HG03159 (cell line): ENCODE data around the gene SYCN.
"Not testable (repeated sequence)": the region's sequence is repeated elsewhere in the genome, so short reads cannot be mapped to it uniquely, and the experiment has no call there.

Experiments used
- ATAC-seq: cut with Tn5 transposase; IDR thresholded peaks from one replicate; pipeline ENCODE4 v1.9.1; 2021; ENCODE audit warnings: mild to moderate bottlenecking, moderate library complexity; ENCODE audit not compliant: unreplicated experiment

The SYCN gene

GRCh38 chr19:39230096-39230764 is 26.2 kb upstream of the SYCN start:
- ATAC-seq, result no peak

- no peak for ATAC-seq
These were observed 20.8 kb upstream of the SYCN start for GRCh38 chr19:39224910-39225309.

- no peak for ATAC-seq
These were observed 19.7 kb upstream of the SYCN start for GRCh38 chr19:39223703-39224279.

- not testable (repeated sequence) for ATAC-seq
These were observed 15.0 kb upstream of the SYCN start for GRCh38 chr19:39219108-39219507.

GRCh38 chr19:39218230-39219007 is 14.4 kb upstream of the SYCN start:
- no peak for ATAC-seq

- no peak for ATAC-seq
These were observed 13.0 kb upstream of the SYCN start for GRCh38 chr19:39217094-39217493.

- not testable (repeated sequence) for ATAC-seq
These were observed 11.3 kb upstream of the SYCN start for GRCh38 chr19:39215323-39215722.

- ATAC-seq, result no peak
These were observed 8.3 kb upstream of the SYCN start for GRCh38 chr19:39212375-39212742.

- no peak for ATAC-seq
These were observed 7.8 kb upstream of the SYCN start for GRCh38 chr19:39211731-39212374.

- no peak for ATAC-seq
These were observed 5.1 kb upstream of the SYCN start for GRCh38 chr19:39209196-39209595.

- ATAC-seq, result no peak
These were observed 4.2 kb upstream of the SYCN start for GRCh38 chr19:39208175-39208795.

- no peak for ATAC-seq
These were observed 3.3 kb upstream of the SYCN start for GRCh38 chr19:39207293-39207836.

- no peak for ATAC-seq
These were observed 2.1 kb upstream of the SYCN start for GRCh38 chr19:39206122-39206521.

GRCh38 chr19:39205449-39205764 is 1.3 kb upstream of the SYCN start:
- no peak for ATAC-seq

- no peak for ATAC-seq
These were observed 1.1 kb downstream of the SYCN start for GRCh38 chr19:39202998-39203355.

GRCh38 chr19:39200803-39201115 is 3.3 kb downstream of the SYCN start:
- ATAC-seq, result no peak

GRCh38 chr19:39200066-39200802 is 3.8 kb downstream of the SYCN start:
- ATAC-seq, result no peak

- ATAC-seq, result no peak
These were observed 5.0 kb downstream of the SYCN start for GRCh38 chr19:39199025-39199424.

- ATAC-seq, result no peak
These were observed 6.3 kb downstream of the SYCN start for GRCh38 chr19:39197808-39198207.

GRCh38 chr19:39196860-39197562 is 7.1 kb downstream of the SYCN start, which contains the start of gene NCCRP1:
TSS of gene NCCRP1 (plus strand) at chr19:39196964. CDS start at chr19:39196983, 19 bp downstream.
- no peak for ATAC-seq
